Smooth muscle cell of the umbilical artery (primary cell): ENCODE results near the gene SLC30A9. TPM values are rescaled to one million over a fixed set of nuclear protein-coding genes. Genes with fewer than 3 reads are reported as not detected.

Experiments
- total RNA-seq: library from RNA; depleted of rRNA; stranded (reverse); fragments of >200 nt; gene quantifications from 2 replicates; pipeline ENCODE4 v1.2.3, GENCODE V29; 2014

The SLC30A9 gene
- 74.5 and 120 TPM in 2 replicates for total RNA-seq

GRCh38 chr4:41990365-41991111 lies at the start of gene SLC30A9:
SLC30A9 (plus strand) TSS chr4:41990530; CDS start chr4:41990652, 122 bp downstream.

GRCh38 chr4:41981456-41981855 lies 8.9 kb upstream of the SLC30A9 start, which contains the start of gene DCAF4L1:
DCAF4L1 (plus strand) TSS chr4:41981756; CDS start chr4:41981793, 37 bp downstream.

Other genes with a start within 250 kb of the SLC30A9 start
- not detected in 2 replicates for gene PHOX2B, start 241.8 kb upstream of the SLC30A9 start, total RNA-seq
- gene TMEM33, start 55.1 kb upstream of the SLC30A9 start, total RNA-seq, result 41.9 and 59.3 TPM in 2 replicates
- gene DCAF4L1, start 8.8 kb upstream of the SLC30A9 start, total RNA-seq, result under 0.01 and 0.23 TPM in 2 replicates
- gene BEND4, start 162.1 kb downstream of the SLC30A9 start, total RNA-seq, result not detected in 2 replicates